Medulla oblongata (tissue), 1 donor: ENCODE results near the gene OST4.

Experiments used
- DNase-seq: peaks from one replicate; pipeline ENCODE4 v3.0.0-alpha.2; 2015; ENCODE audit errors: extremely low spot score

The OST4 gene

GRCh38 chr2:27025861-27026851 lies 45.3 kb downstream of the OST4 start:
- no peak for DNase-seq

- DNase-seq, result no peak
Measured at GRCh38 chr2:27025281-27025800, 46.1 kb downstream of the OST4 start.

DNA sequence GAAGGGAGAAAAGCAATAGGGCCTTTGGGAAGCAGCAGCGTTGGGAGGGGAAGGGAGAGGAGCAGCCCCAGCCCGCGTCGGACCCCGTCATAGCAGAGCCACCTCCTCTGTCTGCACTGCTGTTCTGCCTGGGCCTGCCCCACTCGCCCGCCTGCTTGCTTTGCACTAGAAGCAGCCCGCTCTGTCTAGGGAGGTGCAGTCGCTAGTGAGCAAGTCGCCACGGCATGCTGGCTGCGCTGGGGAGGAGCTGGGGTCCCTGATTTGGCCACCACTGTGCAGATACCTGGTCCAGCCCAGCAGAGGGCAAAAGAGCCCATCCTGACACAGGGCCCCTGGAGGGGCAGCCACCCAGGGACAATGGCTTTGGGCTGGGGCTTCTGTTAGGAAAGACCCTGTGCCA lies 46.6 kb downstream of the OST4 start:
- no peak for DNase-seq

DNA sequence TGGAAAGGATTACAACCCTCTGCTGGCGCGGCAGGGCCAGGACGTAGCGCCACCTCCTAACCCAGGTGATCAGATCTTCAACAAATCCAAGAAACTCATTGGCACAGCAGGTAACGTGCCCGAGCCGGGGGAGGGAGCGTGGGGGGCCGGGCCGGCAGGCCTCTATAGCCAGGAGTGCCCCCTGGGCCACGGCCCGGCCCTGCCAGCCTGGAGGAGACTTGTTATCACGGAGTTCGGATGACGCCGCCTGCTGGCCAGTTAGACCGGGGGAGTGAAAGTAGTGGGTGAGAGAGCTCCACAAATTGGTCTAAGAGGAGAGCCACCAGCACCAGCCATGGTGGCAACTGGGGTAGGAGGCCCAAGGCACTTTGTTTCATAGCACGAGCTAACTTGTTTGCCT lies 47.3 kb downstream of the OST4 start:
- DNase-seq, result no peak

DNA sequence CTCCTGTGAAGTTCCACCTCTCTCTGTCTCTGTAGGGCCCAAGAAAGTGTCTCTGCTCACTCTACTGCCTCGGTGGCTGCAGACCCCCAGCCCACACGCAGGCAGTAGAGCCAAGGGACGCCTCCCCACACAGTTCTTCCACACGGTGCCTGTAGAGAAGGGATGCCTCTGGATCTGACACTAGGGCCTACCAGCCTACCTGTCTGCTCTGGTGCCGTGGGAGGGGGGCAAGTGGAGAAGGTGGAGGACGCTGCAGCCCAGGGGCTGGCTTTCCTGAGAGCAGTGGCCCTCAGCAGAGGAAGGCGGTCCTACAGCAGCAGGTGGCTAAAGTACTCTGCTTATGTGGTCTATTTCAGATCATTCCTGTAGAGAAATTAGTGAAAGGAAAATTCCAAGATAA lies 47.7 kb downstream of the OST4 start:
- DNase-seq, result no peak

DNA sequence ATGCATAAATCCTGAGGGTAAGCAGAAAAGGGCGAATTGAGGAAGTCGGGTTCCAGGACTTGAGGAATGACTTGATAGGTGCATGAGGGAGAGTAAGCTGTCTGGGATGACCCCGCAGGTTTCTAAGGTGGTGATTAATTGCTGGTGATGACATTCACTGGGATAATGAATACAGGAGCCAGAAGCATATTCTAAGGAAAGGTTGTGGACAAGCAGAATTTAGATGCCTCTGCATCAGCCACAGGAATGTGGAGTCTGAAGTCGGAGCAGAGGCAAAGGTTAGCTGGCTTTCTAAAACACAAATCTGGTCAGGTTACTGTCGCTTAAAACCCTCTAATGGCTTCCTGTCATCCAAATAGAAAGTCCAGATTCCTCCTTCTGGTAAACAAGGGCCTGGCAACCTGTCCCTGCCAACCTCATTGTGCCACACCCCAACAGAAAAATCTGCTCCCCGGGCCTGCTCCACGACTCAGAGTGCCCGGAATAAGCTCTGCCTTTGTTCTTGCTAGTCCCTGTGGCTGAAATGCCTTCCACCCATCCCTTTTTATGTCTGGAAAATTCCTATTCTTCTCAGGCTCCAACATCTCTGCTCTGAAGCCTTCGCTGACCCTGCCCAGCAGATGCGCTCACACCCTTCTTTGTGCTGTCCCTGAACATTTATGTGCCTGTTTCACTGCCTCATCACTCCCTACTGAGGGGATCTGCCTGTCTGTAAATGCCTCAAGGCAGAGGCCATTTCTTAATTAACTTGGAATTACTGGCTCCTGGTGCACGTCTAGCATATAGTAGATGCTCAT lies 50.0 kb downstream of the OST4 start:
- no peak for DNase-seq
